Coronary artery (tissue), 2 donors: ENCODE data around the gene GPC6.

Experiments
- DNase-seq: peaks from one replicate; pipeline ENCODE4 v3.0.0-alpha.2; 2017; ENCODE audit warnings: low spot score
- H3K27ac ChIP-seq, 2 donors: fragments of 200-600 bp; sonication (generic); one replicate each; pipeline ENCODE4 v1.5.1; 2016 to 2019
- H3K4me3 ChIP-seq: fragments of 200-600 bp; sonication (generic); 2 replicates; pipeline ENCODE4 v1.5.1; 2016; ENCODE audit warnings: mild to moderate bottlenecking, moderate library complexity
- TF ChIP-seq, protein P1 (sequence below): fragments of 200-600 bp; sonication (generic); IDR thresholded peaks from one replicate; pipeline ENCODE4 v1.5.1; 2019; ENCODE audit warnings: antibody characterized with exemption

The GPC6 gene

DNA sequence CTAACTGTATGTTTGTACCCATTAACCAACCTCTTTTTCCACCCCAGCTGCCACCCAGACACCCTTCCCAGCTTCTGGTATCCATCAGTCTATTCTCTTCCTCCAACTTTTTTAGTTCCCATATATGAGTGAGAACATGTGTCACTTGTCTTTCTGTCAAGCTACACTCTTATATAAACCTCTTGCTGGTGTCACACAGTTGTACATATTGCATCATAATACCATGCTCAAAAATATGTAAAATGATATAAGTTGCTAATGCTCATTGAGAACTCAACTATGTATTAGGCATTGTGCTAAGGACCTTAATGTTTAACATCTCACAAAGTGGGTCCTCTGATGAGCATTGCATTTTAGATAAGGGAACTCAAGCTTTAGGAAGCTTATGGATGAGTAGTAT is 395.4 kb downstream of the GPC6 start:
- TF ChIP-seq, protein P1, sequence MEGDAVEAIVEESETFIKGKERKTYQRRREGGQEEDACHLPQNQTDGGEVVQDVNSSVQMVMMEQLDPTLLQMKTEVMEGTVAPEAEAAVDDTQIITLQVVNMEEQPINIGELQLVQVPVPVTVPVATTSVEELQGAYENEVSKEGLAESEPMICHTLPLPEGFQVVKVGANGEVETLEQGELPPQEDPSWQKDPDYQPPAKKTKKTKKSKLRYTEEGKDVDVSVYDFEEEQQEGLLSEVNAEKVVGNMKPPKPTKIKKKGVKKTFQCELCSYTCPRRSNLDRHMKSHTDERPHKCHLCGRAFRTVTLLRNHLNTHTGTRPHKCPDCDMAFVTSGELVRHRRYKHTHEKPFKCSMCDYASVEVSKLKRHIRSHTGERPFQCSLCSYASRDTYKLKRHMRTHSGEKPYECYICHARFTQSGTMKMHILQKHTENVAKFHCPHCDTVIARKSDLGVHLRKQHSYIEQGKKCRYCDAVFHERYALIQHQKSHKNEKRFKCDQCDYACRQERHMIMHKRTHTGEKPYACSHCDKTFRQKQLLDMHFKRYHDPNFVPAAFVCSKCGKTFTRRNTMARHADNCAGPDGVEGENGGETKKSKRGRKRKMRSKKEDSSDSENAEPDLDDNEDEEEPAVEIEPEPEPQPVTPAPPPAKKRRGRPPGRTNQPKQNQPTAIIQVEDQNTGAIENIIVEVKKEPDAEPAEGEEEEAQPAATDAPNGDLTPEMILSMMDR, result no peak
- H3K4me3 ChIP-seq, result no peak overlapping the region
- DNase-seq, result no peak
- no peak overlapping the region for H3K27ac ChIP-seq

- Histone ChIP-seq H3K4me3 (no peak overlapping the region), H3K27ac (no peak overlapping the region)
- TF ChIP-seq, protein P1, result no peak
- no peak for DNase-seq
These were observed 397.7 kb downstream of the GPC6 start for GRCh38 chr13:93624311-93624777.

DNA sequence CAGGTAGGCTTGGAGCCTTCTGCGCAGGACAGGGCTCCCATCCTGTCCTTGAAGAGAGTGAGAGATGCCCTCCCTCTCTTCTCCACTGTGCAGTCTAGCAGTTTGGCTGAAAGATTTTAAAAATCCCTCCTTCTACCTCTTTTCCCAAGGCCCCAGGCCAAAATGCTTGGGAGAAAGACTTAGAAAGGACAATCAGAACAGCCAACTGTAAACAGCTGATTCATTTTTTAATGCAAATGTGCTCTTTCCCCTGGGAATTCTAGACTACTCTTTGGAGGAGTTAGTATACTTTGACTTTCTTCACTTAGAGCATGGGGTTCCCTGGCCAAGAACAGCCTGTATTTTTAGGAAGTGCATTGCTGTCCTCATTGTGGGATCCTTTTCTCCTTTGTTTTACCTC is 398.9 kb downstream of the GPC6 start:
- TF ChIP-seq, protein P1, result no peak
- H3K27ac ChIP-seq, result no peak overlapping the region
- DNase-seq, result no peak
- H3K4me3 ChIP-seq, result no peak overlapping the region

DNA sequence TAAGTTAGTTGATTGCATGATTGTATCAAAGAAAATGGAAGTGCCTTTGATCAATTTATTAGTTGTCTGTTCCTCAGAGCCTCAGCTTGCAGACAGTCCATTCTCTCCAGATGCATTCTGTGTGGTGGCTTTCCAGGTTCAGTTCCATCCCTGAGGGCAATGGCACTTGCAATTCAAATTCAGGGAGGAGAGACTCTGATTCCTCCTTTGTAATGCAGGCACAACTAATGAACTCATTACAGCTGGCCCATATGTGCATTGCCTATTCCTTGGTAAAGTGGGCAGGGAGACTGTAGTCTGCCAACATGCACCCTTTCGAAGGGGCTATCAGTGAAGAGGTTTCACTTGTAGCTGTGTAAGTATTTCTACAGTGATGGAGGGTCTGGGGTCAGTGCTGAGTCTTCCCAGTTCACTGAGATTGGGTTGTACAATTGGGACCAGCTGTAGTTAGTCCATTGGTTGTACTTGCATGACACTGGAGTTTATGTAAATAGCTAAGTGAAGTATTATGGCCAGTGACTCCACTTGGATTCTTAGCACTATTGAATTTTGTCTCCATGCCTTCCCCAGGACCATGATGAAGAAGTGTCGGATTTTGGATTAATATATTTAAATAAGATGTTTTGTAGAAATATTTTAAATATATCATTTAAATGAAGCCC is 401.7 kb downstream of the GPC6 start:
- H3K27ac ChIP-seq, result no peak overlapping the region
- no peak overlapping the region for H3K4me3 ChIP-seq
- TF ChIP-seq, protein P1, result no peak
- no peak for DNase-seq

DNA sequence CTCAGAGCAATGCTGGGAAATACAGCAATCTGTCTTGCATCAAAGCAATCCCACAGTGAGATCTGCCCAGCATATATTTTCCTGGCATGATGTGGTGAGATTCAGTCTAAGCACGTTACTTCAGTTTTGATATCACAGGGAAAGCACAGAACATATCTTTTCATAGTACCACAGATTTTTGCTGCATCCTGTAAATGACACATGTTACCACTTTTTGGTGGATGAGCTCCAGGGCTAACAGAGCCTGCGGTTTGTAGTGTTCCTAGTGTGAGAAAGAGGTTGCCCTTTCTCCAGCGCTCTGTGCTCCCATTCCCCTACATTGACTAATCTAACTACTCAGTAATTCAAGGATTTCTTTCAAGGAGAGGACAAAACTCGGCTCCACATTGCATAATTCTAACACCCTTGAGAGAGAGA is 409.0 kb downstream of the GPC6 start:
- no peak for DNase-seq
- Histone ChIP-seq H3K27ac (peak overlapping the region in 1 of 2 donors; percentile 5), H3K4me3 (peak overlapping the region; percentile 29)
- TF ChIP-seq, protein P1, result no peak

GRCh38 chr13:93637852-93638251 is 411.2 kb downstream of the GPC6 start:
- TF ChIP-seq, protein P1, result no peak
- Histone ChIP-seq H3K4me3 (no peak overlapping the region), H3K27ac (no peak overlapping the region)
- DNase-seq, result no peak

GRCh38 chr13:93640452-93640851 is 413.8 kb downstream of the GPC6 start:
- no peak overlapping the region for H3K27ac ChIP-seq
- no peak for DNase-seq
- H3K4me3 ChIP-seq, result no peak overlapping the region
- TF ChIP-seq, protein P1, result no peak
